ENCODE data around the gene MSH5.

MSH5 gene

DNA sequence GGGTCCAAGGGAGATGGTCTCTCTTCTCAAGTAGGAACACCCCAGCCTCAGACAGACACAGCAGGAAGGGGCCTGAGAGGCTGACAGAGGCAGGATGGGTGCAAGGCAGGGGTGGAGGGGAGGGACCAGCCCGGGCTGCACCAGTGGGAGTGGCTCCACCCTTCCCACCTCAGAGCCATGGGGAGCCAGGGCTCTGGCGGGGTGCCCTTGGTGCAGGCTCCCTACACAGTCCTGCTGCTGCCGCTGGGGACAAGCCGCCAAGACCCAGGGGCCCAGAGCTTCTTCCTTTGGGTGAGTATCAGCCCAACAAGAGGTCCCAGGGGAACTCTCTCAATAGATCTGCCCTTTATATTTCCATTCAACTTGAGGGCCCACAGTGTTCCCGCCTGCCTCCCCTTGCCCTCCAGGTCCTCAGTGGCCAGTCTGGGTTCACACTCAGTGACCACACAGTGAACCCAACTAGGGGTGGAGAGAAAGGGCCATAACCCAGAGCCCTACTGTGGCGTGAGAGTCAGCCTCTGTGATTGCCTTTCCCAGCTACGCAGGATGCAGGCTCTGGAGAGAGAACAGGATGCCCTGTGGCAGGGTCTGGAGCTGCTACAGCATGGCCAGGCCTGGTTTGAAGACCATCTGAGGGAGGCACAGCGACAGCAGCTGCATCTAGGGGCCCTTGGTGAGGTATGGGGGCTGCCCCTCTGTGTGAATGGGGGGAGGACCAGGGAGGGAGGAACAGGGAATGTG lies 23.2 kb downstream of the MSH5 start:
- no peak for DNase-seq

DNA sequence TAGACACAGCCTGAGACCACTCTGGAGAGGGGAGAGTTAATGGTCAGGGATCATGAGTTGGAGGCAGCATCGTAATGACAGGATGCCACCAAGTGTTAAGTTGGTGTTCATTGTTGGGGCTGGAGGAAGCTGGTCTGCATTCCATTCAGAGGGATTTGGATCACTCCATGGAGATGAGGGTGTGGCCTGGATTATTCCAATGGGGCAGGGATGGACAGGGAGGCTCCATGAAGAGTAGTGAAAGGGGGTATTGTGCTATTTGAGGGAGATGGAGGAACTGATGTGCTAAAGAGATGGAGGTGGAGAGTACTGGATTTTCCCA lies 23.8 kb downstream of the MSH5 start:
- DNase-seq = no peak

DNA sequence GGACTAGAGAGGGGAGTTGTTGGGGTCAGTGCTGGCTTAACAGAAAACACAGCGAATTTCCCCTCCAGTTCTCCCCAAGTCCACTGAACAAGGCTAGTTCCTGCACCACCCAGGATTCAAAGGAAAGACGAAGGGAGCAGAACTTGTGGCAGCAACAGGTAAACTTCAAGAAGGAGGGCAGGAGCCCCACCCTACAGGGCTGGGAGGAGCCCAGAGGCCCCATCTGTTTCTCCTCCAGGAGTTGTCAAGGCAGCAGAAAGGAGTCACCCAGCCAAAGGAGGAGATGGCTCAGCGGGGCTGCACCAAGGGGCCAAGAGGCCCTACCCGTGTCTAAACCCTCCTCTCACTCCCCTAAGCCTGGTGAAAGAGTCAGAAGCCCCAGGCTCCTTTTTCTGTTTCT lies 24.4 kb downstream of the MSH5 start:
- no peak for DNase-seq

DNA sequence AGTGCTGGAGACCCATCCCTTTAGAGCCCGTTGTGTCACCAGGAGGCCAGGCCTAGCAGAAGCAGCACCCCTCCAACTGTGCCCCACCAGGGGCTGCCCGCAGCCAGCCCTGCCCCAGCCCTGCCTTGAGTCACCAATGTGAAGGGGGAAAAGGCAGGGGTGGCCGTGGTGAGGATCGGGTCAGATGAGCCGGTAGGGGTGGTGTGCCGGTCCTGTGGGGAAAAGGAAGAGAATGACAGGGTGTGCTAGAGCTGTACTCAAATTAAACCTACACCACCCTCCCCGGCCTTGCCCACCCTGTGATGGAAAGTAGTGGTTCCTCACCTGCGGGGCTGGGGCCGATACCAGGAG lies 25.7 kb downstream of the MSH5 start:
- no peak for DNase-seq

DNA sequence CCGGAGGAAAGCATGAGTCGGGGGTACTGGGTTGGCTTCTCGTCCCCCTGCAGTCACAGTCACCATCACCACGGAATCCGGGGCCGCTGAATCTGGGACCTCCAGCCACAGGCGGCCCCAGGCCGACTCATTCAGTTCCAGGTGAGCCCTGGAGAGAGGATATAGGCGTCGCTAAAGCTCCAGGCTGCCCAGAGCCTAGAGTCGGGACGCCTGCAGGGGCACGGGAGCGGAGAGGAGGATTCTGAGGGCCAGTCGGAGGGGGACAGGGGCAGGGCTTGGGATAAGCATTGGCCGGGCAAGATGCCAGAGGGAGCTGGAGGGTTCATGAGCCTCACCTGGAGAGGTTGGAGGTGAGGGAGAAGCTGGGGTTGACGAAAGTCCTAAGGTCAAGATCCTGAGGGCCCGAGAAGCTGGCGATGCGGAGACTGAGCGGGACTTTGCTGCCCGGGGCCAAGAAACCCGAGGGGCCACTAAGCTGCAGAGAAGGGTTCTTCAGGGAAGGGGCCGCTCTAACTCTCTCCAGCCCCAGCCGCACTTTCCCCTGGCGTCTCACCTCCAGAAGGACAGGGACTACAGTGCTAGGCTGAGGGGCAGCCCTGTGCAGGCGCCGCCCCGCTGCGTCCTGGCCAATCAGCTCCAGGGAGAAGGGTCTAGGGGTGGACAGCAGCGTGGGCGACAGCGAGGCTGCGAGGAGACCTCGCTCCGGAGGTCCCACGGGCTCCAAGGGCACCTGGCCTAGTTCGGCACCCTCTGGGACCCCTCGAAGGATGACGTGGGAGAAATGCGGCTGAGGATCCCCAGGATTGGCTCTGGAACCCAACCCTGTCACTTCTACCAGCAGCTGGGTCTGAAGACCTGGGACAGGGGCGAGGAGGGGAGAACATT lies 26.3 kb downstream of the MSH5 start:
- no peak for DNase-seq

DNA sequence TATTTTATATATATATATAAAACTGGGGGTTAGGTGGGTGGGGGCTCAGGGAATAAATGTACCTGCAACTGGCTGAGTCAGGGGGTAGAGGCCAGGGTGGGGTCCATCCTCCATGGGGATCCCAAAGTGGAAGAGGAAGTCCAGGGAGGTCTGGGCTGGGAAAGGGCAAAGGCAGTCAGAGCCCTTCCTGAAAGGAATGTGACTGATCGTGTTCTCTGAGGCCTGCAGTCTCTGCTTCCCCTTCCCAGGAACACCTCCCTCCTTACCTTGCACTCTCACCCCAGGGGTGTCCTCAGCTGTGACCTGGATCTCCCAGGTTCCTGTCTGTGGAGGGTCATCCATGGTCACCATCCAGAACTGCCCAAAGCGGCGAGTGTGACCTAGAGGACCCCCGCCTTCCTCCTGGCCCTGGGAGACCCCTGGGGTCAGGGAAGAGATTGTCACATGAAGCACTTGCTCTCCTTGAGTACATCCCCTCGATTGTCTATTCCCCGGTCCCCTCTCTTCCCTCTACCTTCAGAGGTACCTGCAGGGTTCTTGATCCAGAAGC lies 27.4 kb downstream of the MSH5 start:
- DNase-seq = no peak

DNA sequence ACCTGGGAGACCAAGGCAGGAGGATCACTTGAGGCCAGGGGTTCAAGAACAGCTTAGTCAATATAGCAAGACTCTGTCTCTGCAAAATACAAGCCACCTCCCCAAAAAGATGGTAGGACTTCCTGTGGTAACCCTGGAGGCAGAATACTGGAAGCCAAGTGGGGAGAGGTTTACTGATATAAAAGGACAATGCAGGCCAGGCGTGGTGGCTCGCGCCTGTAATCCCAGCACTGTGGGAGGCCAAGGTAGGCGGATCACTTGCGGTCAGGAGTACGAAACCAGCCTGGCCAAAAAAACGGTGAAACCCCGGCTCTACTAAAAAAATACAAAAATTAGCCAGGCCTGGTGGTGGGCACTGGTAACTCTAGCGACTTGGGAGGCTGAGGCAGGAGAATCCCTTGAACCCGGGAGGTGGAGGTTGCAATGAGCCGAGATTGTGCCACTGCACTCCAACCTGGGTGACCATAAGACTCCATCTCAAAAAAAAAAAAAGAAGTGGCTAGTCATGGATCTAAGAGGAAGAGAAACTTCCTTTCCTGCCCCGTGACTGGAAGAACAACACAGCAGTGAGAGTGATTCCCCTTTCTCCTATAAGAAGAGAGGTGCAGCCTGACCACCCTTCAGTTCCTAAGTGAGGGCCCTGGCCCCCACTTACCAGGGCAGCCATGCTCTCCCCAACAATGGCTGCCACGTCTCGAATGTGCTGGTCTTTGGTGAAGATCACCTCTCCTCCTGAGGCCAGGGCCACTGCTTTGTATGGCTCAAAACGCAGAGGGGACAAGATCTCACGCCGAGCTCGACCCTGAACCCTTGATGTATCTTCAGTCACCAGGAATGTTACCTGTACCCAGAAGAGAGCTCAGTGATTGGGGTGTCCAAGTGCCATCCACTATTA lies 28.8 kb downstream of the MSH5 start:
- no peak for DNase-seq

DNA sequence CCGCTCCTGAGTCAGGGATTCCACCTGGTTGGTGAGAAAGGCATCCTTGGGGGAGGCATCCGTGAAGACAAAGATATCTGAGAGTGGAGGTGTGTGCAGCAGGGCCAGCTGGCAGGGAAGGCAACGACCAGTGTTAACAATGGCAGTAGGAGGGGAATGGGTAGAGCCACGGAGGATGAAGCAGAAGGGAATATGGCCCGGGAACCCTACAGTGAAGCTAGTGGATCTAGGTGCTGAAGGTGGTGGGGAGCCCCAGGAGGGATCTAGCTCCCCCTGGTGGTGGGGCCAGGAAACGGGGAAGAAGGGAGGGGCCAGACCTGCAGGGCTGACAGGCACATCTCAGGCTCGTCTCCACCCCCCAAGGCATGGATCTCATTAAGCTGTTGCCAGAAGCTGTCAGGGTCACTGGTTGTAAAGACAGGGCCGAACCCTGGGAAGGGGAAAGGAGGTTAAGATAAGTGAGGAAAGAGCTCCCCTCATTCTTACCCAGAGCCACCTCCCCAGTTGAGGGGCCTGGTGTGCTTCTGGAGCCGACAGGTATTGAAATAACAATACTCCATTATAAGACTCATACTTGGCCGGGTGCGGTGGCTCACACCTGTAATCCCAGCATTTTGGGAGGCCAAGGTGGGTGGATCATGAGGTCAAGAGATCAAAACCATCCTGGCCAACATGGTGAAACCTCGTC lies 30.0 kb downstream of the MSH5 start:
- peak; percentile 78 for DNase-seq

DNA sequence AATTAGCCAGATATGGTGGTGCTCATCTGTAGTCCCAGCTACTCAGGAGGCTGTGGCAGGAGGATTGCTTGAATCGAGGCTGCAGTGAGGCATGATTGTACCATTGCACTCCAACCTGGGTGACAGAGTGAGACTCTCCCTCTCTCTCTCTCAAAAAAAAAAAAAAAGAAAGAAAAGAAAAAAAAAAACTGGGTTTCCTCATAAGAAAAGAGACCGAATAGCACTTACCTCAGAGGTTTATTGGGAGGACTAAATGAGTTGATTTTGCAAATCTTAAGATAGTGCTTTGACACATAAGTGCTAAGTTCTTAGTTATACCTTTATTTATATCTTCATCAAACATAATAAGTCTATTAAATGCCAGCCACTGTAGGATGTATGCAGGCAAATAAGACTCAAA lies 31.1 kb downstream of the MSH5 start:
- DNase-seq = no peak

DNA sequence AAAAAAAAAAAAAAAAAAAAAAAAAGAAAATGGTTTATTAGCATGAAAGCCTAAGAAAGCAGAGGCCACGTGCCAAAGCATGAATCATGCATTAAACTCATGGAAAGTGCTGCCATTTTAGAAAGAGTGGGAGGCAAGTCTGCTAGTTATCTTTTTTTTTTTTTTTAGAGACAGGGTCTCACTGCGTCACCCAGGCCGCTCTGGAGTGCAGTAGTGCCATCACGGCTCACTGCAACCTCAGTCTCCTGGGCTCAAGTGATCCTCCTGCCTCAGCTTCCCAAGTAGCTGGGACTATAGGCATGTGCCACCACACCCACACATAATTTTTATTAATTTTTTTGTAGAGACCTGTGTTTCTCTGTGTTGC lies 32.2 kb downstream of the MSH5 start:
- peak; percentile 51 for DNase-seq

DNA sequence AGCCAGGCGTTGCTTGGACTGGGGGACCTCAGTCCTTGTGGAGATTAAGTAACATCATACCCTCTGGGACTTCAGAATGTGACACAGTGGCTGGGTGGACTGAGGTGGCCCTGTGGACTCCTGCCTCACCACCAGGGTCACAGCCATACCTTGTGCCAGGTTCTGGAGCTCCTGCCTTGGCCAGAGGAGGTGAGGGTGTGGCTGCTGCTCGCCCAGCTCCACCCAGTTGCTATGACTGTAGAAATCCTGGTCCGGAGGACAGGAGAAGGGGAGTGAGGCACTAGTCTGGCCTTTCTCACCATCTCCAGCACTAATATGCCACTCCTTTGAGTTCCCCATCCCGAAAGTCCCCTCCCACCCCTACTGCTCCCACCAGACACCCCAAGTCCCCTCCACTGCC lies 35.4 kb downstream of the MSH5 start:
- DNase-seq = no peak

DNA sequence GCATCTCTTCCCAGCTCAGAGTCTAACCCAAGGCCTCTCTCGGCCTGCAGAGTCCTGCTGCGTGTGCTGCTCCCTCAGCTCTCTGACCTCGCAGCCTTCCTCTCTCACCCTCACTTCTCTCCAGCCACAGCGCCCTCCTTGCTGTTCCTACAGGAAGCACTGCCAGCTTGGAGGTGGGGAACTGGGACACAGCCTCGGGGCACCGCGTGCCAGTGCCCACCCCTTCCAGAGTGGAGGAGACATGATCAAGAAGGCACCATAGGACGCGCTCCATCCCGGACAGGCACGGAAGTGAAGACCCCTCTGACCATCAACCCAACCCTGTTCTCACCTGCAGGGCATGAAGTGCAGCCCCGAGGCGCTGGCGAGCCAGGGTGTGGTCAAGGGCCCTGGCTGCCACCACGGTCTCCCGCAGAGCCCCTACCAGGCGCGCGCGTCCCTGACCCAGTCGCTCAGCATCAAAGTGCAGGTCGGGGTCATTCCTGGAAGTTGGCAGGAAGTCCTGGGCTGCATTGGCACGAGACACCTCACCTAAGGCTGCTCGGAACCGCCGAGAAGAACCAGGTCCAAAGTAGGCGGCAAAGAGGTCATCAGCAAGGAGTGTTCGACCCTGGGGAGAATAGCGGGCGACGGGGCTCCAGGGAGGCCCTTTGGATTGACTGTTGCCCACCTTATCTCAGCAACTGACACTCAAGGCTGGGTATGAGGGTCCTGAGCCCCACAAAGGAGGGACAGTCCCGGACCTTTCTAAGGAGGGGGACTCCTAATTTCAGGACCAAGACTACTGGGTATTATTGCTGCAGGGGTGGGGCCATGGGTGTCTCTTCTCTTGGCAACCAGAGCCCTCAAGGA lies 36.1 kb downstream of the MSH5 start:
- no peak for DNase-seq

DNA sequence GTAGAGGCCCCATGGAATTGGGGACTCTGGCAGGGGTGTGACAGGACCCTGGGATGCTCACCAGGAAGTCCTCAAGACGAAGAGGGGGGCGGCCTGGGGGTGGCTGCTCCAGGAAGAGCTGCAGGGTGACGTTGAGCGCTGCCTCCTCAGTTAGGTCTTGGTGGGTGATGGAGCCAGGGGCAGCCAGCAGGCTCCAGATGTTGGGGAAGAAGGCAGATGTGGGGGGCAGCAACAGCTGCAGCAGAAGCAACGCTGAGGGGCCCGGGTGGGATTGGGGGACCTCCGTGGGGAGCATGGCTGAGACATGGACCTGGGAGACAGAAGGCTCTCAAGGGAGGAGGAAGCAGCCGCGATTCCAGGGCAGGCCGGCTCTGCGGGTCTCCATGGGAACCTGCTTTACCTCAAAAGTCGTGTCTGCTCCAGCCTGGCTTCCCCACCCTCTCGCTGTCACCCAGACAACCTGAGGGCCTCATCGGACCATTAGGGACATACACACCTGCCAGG lies 36.7 kb downstream of the MSH5 start:
- DNase-seq = no peak

DNA sequence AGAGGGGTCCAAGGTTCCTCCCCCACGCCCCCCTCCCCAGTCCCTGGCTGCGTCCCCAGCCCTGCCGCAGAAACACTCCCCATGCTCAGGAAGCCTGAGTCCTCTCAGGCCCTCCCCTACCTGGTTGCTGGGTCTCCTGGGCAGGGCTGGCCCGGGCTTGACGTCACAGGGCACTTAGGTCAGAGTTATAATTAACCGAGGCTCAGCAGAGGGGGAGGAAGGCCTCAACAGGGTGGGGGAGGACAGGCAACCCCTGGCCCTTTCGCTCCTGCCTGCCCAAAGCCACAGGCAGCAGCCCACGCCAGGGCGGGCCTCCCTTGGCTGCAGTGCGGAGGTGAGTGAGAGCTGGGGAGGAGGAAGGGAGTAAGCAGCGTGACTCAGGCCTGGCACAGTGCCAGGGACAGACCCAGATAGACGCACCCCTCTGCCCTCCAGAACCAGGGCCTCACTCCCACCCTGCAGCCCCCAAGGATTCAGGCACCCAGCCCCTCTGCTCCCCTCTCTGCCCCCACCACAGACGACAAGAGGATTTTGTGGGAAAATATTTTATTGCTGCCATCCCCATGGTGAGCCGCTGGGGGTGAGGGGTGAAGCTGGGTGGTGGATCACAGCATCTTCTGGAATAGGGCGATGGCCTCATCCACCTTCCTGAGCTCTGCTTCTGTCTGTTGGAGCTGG lies 37.3 kb downstream of the MSH5 start, which contains the start of gene VWA7:
TSS of gene VWA7 (minus strand) at position 340 of the 678 bp plus-strand sequence. CDS start 549 bp downstream, outside the sequence.
- DNase-seq = peak; percentile 77

DNA sequence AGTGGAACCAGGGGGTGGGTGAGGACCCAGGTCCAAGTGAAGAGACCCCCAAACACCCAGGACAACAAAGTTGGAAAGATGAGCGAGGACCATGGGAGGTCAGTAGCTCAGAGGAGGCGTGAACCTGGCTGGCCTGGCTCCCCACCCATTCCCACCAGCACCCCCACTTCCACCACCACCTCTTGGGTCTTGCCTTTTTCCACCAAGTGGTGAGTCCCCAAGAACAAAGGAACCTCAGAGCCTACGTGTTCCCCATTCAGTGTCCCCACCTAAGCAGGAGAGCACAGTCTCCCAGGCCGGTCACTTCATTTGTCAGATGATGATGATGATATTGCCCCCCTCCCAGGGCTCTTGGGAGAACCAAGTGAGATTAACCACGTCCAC lies 37.9 kb downstream of the MSH5 start:
- no peak for DNase-seq

DNA sequence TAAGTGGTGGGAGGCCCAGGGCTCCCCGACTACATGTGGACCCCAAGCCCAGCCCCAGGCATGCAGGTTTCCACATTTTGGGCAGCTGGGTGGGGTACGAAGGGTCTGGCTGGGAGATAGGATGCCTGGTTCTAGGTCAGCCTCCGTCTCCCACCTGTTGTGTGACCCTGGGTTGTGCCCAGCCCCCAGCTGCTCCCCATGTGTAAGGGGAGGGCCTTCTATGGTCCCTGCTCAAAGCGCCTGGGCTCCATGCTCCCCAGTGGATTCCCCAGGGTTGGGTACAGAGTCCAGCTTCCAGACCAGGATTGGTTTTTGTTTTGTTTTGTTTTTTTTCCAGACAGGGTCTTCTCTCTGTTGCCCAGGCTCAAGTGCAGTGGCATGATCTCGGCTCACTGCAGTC lies 38.4 kb downstream of the MSH5 start:
- DNase-seq = no peak

DNA sequence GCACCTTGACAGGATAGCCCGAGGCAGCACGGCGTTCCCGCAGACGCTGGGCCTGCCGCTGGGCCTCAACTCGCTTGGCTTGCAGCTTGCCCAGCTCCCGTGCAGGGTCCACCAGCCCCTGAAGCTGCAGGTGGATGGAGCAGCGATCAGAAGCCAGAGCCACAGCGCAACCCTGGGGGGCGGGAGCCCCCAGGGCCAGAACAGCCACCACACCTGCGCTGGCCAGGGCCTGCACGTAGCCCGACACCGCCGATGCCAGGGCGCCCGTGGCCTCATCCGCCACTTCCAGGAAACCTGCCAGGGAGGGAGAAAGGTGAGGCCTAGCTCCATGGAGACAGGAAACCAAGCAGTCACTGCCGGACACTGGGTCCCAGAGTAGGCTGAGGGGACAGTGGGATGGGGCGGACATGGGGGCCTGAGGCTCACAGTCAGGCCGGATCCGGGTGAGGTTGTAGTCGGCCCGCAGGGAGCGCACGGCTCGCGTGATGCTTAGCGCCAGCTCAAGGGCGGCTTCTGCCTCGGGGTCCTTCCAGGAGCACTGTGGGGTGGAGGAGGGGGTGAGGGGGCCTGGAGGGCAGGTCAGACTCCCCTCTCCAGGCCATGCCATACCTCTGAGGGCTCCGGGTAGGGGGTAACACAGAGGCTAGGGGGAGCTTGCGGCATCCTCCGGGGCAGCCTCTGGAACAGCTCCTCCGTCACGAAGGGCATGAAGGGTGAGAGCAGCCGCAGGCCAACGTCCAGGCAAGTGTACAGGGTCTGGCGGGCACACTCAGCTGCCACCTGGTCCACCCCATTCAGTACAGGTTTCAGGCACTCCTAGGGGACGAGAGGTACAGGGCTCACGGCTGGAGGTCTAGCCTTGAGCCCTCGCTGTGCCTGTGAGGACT lies 39.4 kb downstream of the MSH5 start:
- no peak for DNase-seq

DNA sequence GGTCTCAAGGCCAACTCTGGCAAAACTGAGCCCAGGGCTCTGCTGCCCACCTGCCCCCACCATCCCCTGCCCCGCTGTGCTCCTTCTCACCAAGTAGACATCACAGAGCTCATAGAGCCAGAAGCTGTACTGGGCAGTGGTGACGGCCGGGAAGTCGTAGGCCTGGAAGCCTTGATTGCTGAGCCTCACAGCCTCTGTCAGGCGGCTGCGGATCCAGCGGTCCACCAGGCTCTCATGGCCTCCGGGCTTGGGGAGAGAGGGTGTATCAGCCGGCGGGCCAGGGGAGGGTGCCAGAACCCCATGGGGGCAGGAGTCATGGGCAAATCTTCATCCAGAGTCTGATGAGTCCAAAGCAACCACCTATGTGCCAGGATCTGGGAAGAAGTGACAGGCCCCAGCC lies 40.1 kb downstream of the MSH5 start:
- no peak for DNase-seq

DNA sequence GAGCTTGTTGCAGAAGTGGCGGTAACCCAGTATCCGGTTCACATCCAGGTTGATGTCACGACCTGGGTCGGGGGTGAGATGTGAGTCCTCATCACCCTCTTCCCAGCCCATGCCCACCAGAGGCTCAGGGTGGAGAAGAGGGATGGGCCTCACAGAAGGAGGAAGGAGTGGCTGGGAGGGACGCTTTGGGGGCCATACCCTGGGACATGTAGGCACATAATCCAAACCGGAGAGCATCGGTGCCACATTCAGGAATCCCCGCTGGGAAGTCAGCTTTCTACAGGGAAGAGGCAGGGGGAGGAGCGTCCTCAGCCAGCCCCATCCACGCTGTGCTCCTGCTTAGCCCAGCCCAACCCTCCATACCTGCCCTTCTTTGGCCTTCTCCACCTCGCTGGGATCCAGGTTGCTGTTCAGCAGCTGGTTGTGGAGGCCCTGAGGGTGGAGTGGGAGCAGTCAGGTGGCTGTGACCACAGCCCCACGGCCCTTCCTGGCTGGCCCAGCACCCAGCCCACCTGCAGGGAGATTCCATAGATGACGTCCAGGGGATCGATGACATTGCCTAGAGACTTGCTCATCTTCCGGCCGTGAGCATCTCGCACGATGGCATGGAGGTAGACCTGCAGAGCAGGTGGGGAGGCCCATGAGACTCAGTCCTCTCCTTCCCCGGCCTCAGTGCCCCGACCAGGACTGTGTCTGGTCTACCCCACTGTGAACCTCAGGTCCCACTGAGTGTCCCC lies 40.9 kb downstream of the MSH5 start:
- DNase-seq = no peak

Data from activated naive CD4-positive, alpha-beta T cell treated with anti-CD3 and anti-CD28 coated beads, Interleukin-2, amount 50 U/mL, for 16 hours (primary cell).